Measurements from ENCODE around the gene C1orf159. TPM values are rescaled to one million over a fixed set of nuclear protein-coding genes. Genes with fewer than 3 reads are reported as not detected.

The C1orf159 gene
- total and polyA plus RNA-seq, 4 donors, result 4.0 to 35.4 (median 11.4) TPM

DNA sequence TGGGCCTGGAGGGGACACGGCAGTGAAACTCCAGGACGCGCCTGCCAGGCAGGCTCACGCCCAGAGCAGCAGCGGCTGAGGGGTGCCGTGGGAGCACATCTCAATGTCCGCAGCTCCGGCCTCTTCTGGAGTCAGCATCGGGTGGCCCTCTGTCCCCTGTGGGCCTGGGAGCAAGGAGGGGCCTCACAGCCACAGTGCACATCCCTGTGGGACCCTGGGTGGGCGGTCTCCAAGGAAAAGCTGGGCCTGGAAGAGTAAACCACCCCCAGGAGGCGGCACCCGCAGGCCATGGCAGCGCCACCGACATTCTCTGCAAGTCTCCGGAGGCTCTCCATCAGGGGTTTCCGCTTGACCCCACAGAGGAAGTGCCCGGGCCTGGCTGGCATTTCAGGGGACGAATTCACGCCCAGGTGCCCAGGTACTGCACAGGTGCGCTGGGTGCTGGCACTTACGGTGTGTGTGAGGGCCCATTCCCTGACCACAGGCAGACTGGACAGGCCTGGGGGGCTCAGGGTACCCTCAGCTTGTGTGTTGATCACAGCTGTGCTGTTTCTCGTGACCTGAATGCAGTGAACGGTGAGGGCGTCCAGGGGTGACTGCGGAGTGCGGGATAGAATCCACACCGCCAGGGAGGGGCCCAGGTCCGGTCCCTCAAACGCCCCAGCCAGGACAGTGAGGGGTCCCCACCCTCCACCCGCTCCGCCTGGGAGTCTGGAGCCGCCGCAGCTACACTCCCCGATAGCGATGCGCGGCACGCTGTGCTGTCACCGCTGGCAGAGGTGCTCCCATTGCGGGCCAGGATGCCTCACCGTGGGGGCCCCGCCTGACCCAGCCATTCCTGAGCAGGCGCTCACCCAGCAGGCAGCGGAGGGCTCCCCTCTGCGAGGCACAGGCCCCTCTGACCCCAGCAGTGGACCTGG lies 25.2 kb downstream of the C1orf159 start:
- Histone ChIP-seq H3K9me3 (ENCODE audit: control insufficient read depth, low read length) (no peaks in the 10 kb centered on the region), H3K4me1 (ENCODE audit: control insufficient read depth in 1 of 2, insufficient read depth in 2 of 2, low read length in 2 of 2) (no peaks in the 10 kb centered on the region), H3K27me3 (ENCODE audit: control insufficient read depth in 1 of 2, insufficient read depth in 2 of 2, low read length in 1 of 2) (no peaks in the 10 kb centered on the region), H3K27ac (ENCODE audit: low read depth in 1 of 2, low read length in 2 of 2) (no peak overlapping the region), H3K36me3 (ENCODE audit: control insufficient read depth in 1 of 2, insufficient read depth in 2 of 2, low read length in 1 of 2) (no peaks in the 10 kb centered on the region), H3K4me3 (ENCODE audit: low read length in 2 of 2) (no peak overlapping the region)
- DNase-seq, result peak in 1 of 2 donors; percentile 74
- WGBS, 2 donors, result 96 to 97% methylated on average over 45 of the region's 45 CpGs
- no peak for ATAC-seq (ENCODE audit: low FRiP score)
- intact Hi-C loops (cut with DNase I), result no loop called here

DNA sequence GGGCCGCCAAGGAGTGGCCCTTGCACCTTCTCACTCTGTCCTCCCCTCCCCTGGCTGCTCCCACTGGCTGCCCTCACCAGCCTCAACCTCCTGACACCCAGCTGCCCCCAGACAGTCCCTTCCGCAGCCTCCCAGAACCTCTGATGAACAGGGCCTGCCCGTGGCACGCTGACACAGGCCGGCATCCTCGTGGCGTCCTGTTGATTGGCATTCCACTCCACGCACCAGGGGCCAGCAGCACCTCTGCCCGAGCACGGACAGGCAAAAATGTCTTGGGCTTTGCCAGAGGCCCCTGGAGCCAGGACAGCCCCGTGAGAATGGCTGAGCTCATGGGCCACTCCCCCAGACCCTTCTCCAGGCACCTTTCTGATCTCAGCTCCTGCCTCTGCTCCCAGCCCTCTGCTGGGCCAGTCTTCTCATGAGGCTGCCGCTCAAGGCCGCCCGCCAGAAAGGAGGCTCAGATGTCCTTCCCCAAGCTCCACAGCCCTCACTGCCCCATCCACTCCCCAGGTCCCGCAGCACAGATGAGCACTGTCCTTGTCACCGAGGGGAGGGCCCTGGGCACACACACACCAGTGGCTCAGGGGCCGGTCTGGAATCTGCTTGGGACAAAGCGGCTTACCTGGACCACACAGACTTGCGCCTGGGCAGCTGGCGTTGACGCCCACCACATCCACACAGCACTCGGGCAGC lies 26.0 kb downstream of the C1orf159 start:
- H3K27ac ChIP-seq (ENCODE audit: low read depth in 1 of 2, low read length in 2 of 2), result no peak overlapping the region
- H3K4me3 ChIP-seq (ENCODE audit: low read length in 2 of 2), result no peak overlapping the region
- no peaks in the 10 kb centered on the region for H3K36me3 ChIP-seq (ENCODE audit: control insufficient read depth in 1 of 2, insufficient read depth in 2 of 2, low read length in 1 of 2)
- DNase-seq, result peak; percentile 40 to 73
- intact Hi-C loops (cut with DNase I), result no loop called here
- no peaks in the 10 kb centered on the region for H3K4me1 ChIP-seq (ENCODE audit: control insufficient read depth in 1 of 2, insufficient read depth in 2 of 2, low read length in 2 of 2)
- no peaks in the 10 kb centered on the region for H3K9me3 ChIP-seq (ENCODE audit: control insufficient read depth, low read length)
- 94 to 95% methylated on average over 22 of the region's 22 CpGs for WGBS, 2 donors
- no peak for ATAC-seq (ENCODE audit: low FRiP score)
- H3K27me3 ChIP-seq (ENCODE audit: control insufficient read depth in 1 of 2, insufficient read depth in 2 of 2, low read length in 1 of 2), result no peaks in the 10 kb centered on the region

GRCh38 chr1:1088801-1089680 lies 26.8 kb downstream of the C1orf159 start:
- no peak for ATAC-seq (ENCODE audit: low FRiP score)
- peak in 1 of 2 donors; percentile 77 for DNase-seq
- H3K9me3 ChIP-seq (ENCODE audit: control insufficient read depth, low read length), result no peaks in the 10 kb centered on the region
- H3K4me3 ChIP-seq (ENCODE audit: low read length in 2 of 2), result no peak overlapping the region
- H3K36me3 ChIP-seq (ENCODE audit: control insufficient read depth in 1 of 2, insufficient read depth in 2 of 2, low read length in 1 of 2), result no peaks in the 10 kb centered on the region
- intact Hi-C loops (cut with DNase I), result no loop called here
- 93 to 94% methylated on average over 46 of the region's 46 CpGs for WGBS, 2 donors
- H3K4me1 ChIP-seq (ENCODE audit: control insufficient read depth in 1 of 2, insufficient read depth in 2 of 2, low read length in 2 of 2), result no peaks in the 10 kb centered on the region
- no peaks in the 10 kb centered on the region for H3K27me3 ChIP-seq (ENCODE audit: control insufficient read depth in 1 of 2, insufficient read depth in 2 of 2, low read length in 1 of 2)
- H3K27ac ChIP-seq (ENCODE audit: low read depth in 1 of 2, low read length in 2 of 2), result no peak overlapping the region

DNA sequence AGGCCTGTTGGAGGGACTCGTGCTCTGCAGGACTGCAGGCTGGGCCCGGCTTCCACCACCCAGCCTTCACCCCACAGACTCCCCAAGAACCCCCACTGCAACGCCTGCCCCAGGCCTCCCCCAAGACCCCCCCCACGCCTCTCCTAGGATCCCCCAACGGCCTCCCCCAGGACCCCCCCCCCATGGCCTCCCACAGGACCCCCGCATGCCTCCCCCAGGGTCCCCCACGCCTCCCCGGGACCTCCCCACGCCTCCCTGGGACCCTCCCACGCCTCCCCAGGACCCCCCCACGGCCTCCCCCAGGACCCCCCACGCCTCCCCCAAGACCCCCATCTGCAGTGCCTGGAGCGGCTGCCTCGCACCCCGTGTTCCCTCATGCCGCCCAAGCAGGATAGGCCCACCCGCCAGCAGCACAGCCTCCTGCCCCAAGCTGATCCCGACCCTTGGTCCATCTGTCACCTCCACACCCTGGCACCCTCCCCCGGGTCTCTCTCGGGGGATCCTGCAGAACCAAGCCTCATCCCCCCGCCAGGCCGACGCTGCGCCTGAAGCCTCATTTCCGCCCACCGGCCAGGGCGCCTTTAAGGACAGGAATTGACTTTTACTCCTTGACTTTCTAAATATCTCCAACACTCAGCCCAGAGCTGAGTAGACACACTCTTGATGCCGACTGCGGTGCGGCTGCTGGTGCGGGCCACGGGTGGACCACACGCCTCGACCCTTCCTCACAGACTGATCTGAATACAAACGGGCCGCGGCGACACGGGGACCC lies 27.7 kb downstream of the C1orf159 start:
- no peak overlapping the region for H3K4me3 ChIP-seq (ENCODE audit: low read length in 2 of 2)
- H3K36me3 ChIP-seq (ENCODE audit: control insufficient read depth in 1 of 2, insufficient read depth in 2 of 2, low read length in 1 of 2), result no peaks in the 10 kb centered on the region
- intact Hi-C loops (cut with DNase I), result no loop called here
- peak; percentile 45 to 71 for DNase-seq
- no peaks in the 10 kb centered on the region for H3K4me1 ChIP-seq (ENCODE audit: control insufficient read depth in 1 of 2, insufficient read depth in 2 of 2, low read length in 2 of 2)
- no peaks in the 10 kb centered on the region for H3K9me3 ChIP-seq (ENCODE audit: control insufficient read depth, low read length)
- no peak for ATAC-seq (ENCODE audit: low FRiP score)
- H3K27me3 ChIP-seq (ENCODE audit: control insufficient read depth in 1 of 2, insufficient read depth in 2 of 2, low read length in 1 of 2), result no peaks in the 10 kb centered on the region
- H3K27ac ChIP-seq (ENCODE audit: low read depth in 1 of 2, low read length in 2 of 2), result no peak overlapping the region
- WGBS, 2 donors, result 91 to 94% methylated on average over 35 to 39 of the region's 39 CpGs

DNA sequence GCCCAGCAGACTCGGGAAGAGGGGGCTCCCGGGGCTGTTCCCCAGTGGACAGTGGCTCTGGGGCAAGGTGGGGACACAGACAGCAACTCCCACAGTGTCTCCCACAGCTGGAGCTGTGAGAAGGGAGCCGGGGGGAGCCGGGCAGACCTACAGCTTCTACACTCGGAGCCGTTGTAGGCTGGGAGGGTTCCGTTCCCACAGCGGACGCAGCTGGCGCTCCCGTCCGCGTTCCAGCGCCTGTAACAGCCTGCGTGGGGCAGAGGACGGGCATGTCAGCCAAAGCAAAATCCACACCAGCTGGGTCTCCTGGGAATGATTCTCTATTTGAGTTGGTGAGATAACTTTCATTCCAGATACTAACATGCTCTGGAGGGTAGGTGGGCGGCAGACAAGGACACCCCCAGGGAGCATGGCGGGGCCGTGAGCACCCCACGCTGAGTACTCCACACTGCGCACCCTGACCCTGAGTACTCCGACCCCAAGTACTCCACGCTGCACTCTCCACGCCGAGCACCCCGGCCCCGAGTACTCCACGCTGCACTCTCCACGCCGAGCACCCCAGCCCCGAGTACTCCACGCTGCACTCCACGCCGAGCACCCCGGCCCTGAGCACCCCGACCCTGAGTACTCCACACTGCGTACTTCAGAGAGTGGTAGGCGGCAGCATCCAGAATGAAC lies 28.4 kb downstream of the C1orf159 start:
- no peaks in the 10 kb centered on the region for H3K36me3 ChIP-seq (ENCODE audit: control insufficient read depth in 1 of 2, insufficient read depth in 2 of 2, low read length in 1 of 2)
- WGBS, 2 donors, result 73 to 79% methylated on average over 36 to 38 of the region's 38 CpGs
- DNase-seq (no peak), ATAC-seq (ENCODE audit: low FRiP score) (no peak)
- no peaks in the 10 kb centered on the region for H3K9me3 ChIP-seq (ENCODE audit: control insufficient read depth, low read length)
- no peaks in the 10 kb centered on the region for H3K4me1 ChIP-seq (ENCODE audit: control insufficient read depth in 1 of 2, insufficient read depth in 2 of 2, low read length in 2 of 2)
- H3K4me3 ChIP-seq (ENCODE audit: low read length in 2 of 2), result no peak overlapping the region
- no peak overlapping the region for H3K27ac ChIP-seq (ENCODE audit: low read depth in 1 of 2, low read length in 2 of 2)
- intact Hi-C loops (cut with DNase I), result no loop called here
- no peaks in the 10 kb centered on the region for H3K27me3 ChIP-seq (ENCODE audit: control insufficient read depth in 1 of 2, insufficient read depth in 2 of 2, low read length in 1 of 2)

DNA sequence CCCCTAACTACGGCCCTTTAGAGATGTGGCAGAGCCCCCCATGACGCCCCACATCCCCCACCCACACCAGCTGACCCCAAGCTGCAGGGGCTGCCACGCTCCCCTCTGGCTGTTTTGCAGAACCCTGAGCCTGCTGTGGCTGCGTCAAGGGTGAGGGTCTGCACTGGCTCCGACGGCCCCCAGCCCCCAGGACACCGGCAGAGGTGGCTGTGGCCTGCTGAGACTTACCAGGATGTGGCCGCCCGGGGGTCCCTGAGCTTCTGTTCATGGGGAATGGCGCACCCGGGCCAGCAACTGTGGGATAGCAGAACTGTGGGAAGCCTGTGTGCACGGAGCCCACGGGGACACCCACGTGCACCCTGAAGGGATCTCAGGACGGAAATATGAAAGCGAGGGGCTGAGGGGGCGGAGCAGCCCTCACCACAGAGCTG lies 29.0 kb downstream of the C1orf159 start:
- Histone ChIP-seq H3K9me3 (ENCODE audit: control insufficient read depth, low read length) (no peaks in the 10 kb centered on the region), H3K27ac (ENCODE audit: low read depth in 1 of 2, low read length in 2 of 2) (no peak overlapping the region)
- 86 to 90% methylated on average over 17 of the region's 17 CpGs for WGBS, 2 donors

DNA sequence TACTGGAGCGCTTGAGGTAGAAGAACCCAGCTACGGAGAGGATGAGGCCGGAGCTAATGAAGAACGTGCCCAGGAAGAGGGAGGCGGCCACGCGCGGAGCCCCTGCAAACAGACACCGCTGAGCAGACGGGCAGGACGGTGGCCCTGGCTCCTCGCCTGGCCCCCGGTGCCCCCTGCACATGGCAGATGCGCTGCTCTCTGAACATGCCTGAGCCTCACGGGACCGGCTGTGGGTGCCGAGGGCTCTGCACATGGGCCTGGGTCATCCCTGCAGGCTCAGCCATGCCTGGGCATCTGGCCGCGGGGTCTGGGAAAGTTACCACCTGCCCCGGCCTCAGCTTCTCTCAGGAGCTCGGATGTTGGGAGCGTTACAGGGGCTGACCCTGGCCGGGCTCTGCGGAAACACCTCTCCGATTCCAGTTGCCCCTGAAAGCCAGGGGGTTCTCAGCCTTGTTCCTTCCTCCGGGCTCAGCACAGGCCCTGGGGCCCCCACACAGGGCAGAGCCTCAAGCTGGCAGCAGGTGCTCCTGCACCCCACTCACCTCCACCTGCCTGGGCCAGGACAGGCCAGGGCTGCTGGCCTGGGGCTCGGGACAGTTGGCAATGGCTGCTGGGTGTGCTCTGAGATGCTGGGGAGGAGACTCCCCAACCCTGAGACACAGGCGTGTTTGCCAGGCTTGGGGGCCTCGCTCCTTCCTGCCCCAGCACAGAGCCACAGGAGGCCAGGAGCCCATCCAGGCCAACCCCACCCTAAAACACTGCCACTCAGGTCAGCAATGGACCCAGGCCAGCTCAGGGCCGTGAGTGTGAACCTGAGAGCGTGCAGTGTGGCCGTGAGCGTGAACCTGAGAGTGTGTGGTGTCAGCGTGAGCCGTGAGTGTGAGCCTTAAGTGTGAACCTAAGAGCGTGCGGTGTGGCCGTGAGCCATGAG lies 29.7 kb downstream of the C1orf159 start:
- Histone ChIP-seq H3K4me3 (ENCODE audit: low read length in 2 of 2) (no peak overlapping the region), H3K36me3 (ENCODE audit: control insufficient read depth in 1 of 2, insufficient read depth in 2 of 2, low read length in 1 of 2) (no peaks in the 10 kb centered on the region), H3K27me3 (ENCODE audit: control insufficient read depth in 1 of 2, insufficient read depth in 2 of 2, low read length in 1 of 2) (no peaks in the 10 kb centered on the region), H3K27ac (ENCODE audit: low read depth in 1 of 2, low read length in 2 of 2) (no peak overlapping the region), H3K9me3 (ENCODE audit: control insufficient read depth, low read length) (no peaks in the 10 kb centered on the region), H3K4me1 (ENCODE audit: control insufficient read depth in 1 of 2, insufficient read depth in 2 of 2, low read length in 2 of 2) (no peaks in the 10 kb centered on the region)
- DNase-seq (peak in 1 of 2 donors; percentile 72), ATAC-seq (ENCODE audit: low FRiP score) (no peak)
- intact Hi-C loops (cut with DNase I), result no loop called here
- WGBS, 2 donors, result 95% methylated on average over 38 of the region's 38 CpGs

More for the DNA sequence above, 29.0 kb downstream of the C1orf159 start:
- ATAC-seq (ENCODE audit: low FRiP score) (no peak), DNase-seq (no peak)
- no peaks in the 10 kb centered on the region for H3K4me1 ChIP-seq (ENCODE audit: control insufficient read depth in 1 of 2, insufficient read depth in 2 of 2, low read length in 2 of 2)
- H3K27me3 ChIP-seq (ENCODE audit: control insufficient read depth in 1 of 2, insufficient read depth in 2 of 2, low read length in 1 of 2), result no peaks in the 10 kb centered on the region
- intact Hi-C loops (cut with DNase I), result no loop called here
- no peak overlapping the region for H3K4me3 ChIP-seq (ENCODE audit: low read length in 2 of 2)
- H3K36me3 ChIP-seq (ENCODE audit: control insufficient read depth in 1 of 2, insufficient read depth in 2 of 2, low read length in 1 of 2), result no peaks in the 10 kb centered on the region

All from aorta (tissue), 5 donors.